SKM-1 treated with dmso at 0.1 percent for 144 hours (cell line): Measurements from ENCODE around the gene PCP2.

Experiments used
- DNase-seq: peaks from one replicate; lab custom pipeline; 2025; ENCODE audit not compliant: unreplicated experiment; lab: John Stamatoyannopoulos, UW

PCP2 gene

GRCh38 chr19:7662657-7663056 lies 29.1 kb upstream of the PCP2 start:
- no peak for DNase-seq

DNA sequence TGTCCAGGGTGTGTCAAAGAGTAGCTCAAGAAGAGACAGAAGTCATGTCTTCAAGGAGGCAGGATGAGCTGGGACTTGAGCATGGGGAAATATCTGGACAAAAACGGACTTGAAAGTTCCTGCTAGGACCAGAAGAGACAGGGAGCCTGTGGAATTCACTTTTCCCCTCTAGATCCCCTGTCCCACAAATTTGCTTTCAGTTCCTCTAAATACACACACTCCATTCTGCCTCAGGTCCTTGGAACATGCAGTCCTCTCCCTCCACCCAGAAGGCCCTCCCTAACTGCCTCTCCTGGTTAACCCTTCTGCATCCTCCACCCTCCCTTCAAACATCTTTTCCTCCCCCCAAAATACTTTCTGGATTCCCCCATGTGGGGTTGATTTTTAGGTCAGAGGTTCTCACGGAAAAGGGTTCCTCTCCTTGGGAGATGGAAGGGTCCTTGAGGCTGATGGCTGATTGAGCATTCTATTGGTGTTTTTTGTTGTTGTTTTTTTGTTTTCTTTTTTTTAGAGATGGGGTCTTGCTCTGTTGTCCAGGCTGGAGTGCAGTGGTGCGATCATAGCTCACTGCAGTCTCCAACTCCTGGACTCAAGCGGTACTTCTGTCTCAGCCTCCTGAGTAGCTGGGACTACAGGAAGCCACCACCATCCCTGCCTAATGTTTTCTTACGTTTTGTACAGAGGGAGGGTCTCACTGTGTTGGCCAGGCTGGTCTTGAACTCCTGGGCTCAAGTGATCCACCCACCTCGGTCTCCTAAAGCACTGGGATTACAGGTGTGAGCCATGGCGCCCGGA lies 28.4 kb upstream of the PCP2 start:
- DNase-seq = no peak

- DNase-seq = no peak
Observed at GRCh38 chr19:7658219-7658686, 24.7 kb upstream of the PCP2 start.

GRCh38 chr19:7657131-7657751 lies 23.7 kb upstream of the PCP2 start:
- DNase-seq = peak; percentile 87

GRCh38 chr19:7655581-7655980 lies 22.1 kb upstream of the PCP2 start:
- DNase-seq = peak; percentile 95

DNA sequence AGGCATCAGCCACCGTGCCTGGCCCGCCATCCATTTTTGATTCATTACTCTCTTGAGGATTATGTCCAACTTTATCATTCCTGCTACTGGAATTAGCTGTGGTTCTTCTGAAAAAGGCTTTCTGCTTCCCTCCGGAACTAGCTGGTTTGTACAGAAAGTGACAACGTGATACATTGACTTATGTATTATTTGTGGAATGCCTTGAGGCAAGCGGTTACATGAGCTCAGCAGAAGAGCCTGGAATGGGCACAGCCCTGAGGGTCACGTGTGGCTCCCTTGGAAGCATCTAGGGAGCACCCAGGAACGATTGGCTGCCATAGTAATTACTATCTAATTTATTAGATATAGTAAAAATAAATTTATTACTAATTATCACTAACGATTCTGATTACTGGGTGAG lies 20.9 kb upstream of the PCP2 start:
- DNase-seq = no peak

DNA sequence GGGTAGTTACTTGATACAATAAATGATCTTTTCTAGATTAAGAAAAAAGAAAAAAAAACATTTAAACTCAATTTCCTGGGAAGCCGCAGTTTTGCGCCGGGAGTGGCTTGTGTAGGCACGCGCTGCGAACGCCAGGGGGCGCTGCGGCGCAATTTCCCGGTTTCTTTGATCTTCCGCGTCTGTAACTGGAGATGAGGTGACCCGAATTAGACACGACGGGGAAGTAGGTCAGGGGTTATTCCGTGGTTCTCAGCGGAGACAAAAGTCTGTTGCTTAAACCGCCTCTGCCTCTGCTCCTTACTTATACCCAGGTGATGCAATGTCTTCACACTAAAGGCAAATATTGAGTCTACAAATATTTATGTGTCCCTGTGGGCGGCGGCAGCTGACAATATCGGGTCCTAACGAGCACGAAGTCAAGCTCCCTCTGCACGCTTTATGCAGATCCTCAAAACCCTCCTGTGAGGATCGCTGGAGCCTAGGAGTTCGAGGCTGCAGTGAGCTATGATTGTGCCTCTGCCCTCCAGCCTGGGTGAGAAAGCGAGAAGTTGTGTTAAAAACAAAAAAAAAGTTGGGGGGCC lies 18.6 kb upstream of the PCP2 start:
- peak; percentile 97 for DNase-seq

DNA sequence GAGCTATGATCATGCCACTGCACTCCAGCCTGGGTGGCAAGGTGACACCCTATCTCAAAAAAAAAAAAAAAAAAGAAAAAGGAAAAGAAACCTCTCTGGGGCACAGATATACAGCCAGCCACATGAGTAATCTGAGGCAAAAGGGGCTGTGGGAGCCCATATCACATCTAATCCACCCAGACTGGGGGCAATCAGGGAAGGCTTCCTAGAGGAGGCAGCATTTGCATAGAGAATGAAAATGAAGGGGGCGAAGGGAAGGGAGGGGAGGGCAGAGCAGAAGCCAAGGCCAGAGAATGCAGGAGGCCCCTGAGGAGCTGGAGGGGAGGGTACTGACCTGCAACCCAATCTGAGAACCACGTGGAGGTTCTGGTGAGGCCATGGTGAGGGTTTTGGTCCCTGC lies 16.6 kb upstream of the PCP2 start:
- DNase-seq = no peak

GRCh38 chr19:7648265-7649014 lies 14.9 kb upstream of the PCP2 start:
- no peak for DNase-seq

DNA sequence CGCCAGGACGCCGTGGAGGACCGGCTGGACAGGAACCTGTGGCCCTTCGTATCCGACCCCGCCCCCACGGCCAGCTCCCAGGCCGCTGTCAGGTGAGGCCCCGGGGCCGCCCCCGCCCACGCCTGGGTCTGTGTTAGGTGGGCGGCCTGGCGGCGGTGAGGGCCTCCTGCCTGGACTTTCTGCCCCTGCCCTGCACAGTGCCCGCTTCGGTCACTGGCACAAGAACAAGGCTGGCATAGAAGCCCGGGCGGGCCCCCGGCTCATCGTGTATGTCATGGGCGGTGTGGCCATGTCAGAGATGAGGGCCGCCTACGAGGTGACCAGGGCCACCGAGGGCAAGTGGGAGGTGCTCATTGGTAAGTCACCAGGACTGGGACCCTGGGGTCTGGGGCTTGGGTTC lies 13.6 kb upstream of the PCP2 start:
- no peak for DNase-seq

DNA sequence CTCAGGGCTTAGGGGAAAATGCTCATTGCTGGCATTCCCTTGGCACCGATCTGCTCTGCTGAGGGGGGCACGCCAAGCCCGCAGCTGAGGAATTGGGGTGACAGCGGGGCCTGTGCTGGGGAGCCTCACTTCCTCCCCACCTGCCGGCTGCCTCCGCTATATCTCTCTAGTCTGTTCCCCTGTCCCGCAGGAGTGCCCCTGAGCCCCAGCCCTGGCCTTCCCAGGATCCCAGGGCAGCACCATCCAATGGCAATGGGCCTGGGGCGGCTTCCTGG lies 12.8 kb upstream of the PCP2 start:
- no peak for DNase-seq

DNA sequence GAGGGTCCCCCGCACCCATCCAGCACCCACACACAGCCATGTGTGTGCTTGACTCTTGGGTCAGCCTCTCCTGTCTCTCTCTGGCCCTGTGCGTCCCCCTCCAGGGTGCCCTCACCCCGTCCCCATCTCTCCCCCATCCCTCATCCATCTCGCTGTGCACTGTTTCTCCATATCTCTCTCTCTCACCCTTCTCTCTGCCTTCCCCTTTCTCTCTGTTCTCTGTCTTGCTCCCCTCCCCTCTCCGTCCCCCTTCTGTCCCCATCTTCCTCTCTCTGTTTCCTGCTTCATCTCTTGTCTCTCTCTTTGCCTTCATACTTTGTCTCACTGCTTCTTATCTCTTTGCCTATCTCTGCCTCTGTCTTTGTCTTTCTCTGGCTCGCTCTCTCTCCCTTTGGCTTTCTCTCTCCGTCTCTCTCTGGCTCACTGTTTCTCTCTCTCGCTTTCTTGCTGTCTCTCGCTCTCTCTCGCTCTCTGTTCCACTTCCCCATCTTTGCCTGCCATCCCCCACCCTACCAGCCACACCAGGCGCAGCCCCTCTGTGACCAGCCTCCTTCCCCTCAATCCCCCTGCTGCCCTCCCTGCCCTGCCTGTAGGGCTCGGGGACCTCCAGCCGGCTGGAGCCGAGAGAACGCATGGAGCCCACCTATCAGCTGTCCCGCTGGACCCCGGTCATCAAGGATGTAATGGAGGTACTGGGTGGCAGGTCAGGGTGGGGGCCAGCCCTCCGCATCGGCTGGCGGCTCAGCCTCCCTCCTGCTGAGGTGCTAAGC lies 12.3 kb upstream of the PCP2 start:
- peak; percentile 67 for DNase-seq

DNA sequence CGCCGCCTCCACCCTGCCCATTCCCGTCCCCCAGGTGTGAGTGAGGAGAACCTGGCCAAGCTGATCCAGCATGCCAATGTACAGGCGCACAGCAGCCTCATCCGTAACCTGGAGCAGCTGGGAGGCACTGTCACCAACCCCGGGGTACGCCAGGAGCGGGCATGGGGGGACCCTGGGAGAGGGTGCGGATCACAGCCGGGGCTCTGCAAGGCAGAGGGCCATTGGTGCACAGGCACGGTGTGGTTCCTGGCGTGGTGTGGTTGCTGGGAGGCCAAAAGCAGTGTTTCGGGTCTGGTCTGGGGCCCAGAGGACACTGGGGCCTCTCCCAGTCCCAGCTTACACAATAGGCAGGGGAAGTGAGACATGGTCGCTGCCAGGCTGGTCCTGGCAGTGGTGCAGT lies 11.6 kb upstream of the PCP2 start:
- peak; percentile 73 for DNase-seq

DNA sequence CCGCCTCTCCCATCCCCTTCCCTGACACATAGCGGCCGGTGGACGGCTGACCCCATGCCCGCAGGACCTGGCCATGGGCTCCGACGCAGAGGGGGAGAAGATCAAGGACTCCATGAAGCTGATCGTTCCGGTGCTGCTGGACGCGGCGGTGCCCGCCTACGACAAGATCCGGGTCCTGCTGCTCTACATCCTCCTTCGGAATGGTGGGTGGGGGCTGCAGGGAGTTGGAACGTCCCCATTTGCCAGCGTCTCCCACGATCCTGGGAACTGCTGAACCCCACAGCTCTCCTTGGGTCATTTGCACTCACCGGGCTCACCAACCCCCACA lies 11.0 kb upstream of the PCP2 start:
- no peak for DNase-seq

GRCh38 chr19:7643629-7644549 lies 10.4 kb upstream of the PCP2 start:
- DNase-seq = peak; percentile 25

GRCh38 chr19:7643031-7643415 lies 9.5 kb upstream of the PCP2 start:
- no peak for DNase-seq

- DNase-seq = no peak
Observed at GRCh38 chr19:7642295-7643030, 8.9 kb upstream of the PCP2 start.

- no peak for DNase-seq
Observed at GRCh38 chr19:7641290-7642276, 8.1 kb upstream of the PCP2 start.
